GM18517 (cell line): ENCODE data around the gene CD28.
A peak's percentile ranks its signal among the peaks of the same experiment; 100 is the strongest.

Experiments
- ATAC-seq: cut with Tn5 transposase; IDR thresholded peaks from one replicate; pipeline ENCODE4 v1.9.1; 2021; ENCODE audit warnings: mild to moderate bottlenecking, moderate library complexity; ENCODE audit not compliant: unreplicated experiment

CD28 gene

DNA sequence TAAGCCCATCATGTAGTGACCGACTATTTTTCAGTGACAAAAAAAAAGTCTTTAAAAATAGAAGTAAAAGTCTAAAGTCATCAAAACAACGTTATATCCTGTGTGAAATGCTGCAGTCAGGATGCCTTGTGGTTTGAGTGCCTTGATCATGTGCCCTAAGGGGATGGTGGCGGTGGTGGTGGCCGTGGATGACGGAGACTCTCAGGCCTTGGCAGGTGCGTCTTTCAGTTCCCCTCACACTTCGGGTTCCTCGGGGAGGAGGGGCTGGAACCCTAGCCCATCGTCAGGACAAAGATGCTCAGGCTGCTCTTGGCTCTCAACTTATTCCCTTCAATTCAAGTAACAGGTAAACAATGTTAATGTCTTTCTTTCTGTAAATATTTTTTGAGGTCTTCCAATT, at the start of gene CD28:
Gene CD28 (plus strand): TSS at position 237 of the 400 bp plus-strand sequence. CDS start 58 bp downstream, at position 295.
- peak; percentile 98 for ATAC-seq

- ATAC-seq: peak; percentile 87
These were observed 46.9 kb upstream of the CD28 start for GRCh38 chr2:203659331-203660049.

GRCh38 chr2:203660465-203660864, 46.0 kb upstream of the CD28 start:
- no peak for ATAC-seq

- ATAC-seq: no peak
These were observed 45.0 kb upstream of the CD28 start for GRCh38 chr2:203661279-203661908.

DNA sequence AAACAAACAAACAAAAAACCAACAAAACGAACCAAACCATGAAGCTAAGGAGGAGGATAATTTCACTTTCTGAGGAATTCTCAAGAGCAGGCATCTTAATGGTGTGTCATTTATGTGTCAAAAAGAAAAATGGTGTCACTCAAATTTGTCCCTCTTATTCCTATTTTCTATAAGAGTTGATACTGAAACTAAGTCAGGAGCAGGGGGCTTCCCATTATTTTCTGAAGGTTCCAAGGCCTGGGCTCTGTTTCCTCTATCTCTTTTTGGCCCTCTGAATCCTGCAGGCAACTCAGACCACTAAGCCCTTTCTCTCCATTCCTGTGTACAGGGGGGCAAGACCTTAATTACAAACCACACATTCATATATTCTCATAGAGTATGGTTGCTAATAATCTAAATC, 44.0 kb upstream of the CD28 start:
- no peak for ATAC-seq

DNA sequence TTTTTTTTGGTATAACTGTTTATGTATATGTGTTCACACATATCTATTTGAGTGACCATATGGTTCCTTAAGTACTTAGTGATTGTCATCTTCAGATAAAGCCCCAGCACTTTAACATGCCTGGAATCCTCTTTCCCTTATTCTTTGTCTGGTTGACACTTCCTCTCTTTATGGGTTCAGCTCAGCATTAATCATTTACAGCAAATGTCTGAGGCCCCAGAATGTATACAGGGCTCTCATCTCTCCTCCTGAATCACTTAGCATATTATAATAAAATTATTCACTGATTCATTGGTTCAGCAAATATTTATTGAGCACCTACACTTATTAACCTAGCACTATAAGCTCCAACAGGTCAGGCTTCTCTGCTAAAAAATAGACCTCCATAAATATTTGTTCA, 43.5 kb upstream of the CD28 start:
- ATAC-seq: no peak

GRCh38 chr2:203664029-203664755, 42.2 kb upstream of the CD28 start:
- no peak for ATAC-seq

DNA sequence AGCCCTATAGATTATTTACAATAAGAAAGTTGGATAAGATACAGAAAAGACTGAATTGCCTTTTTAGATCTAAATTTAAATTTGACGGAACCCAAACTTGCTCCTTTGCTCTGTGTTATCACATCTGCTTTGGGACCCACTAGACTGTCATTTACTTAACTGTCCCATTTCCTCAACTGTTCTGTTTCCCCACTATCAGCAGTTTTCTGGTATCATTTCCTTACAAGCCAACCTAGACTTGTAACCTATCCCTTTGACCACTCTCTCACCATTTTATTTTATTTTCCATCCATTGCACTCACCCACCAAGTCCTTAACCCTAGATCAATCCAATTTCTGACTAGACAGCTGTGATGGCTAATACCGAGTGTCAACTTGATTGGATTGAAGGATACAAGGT, 38.6 kb upstream of the CD28 start:
- no peak for ATAC-seq

DNA sequence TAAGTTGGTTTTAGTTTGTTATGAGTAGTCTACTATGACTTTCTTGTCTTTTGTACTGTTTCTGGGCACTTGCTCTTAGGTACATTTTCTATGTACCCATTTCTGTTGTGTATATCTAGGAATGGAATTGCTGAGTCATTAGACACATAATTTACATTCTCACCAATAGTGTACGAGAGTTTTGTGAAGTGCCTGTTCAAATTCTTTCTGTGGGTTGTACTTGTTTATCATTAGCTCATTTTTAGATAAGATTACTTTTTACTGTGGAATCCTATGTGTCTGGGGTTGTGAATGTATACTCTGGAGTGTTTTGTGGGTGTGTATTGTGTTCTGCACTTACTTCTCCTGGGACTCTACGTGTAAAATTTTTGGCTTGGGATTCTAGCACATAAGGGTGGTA, 36.6 kb upstream of the CD28 start:
- no peak for ATAC-seq

DNA sequence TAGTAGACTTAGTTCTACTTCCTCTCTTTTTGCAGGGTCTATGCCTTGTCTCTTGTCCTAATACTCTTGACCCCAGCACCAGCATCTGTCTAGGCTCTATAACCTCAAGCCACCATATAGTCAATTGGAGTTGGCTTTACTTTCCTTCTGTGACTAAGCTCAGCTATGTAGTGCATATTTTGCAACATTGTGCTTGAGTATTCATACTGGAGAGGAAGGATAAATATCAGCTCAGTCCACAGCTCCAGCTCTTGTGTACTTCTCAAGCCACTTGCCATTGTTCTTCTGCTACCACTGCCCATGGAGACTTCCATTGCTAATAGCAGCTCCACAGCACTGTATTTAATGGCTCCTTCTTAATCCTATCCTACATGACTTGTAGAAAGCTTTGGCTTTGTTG, 35.5 kb upstream of the CD28 start:
- ATAC-seq: no peak

DNA sequence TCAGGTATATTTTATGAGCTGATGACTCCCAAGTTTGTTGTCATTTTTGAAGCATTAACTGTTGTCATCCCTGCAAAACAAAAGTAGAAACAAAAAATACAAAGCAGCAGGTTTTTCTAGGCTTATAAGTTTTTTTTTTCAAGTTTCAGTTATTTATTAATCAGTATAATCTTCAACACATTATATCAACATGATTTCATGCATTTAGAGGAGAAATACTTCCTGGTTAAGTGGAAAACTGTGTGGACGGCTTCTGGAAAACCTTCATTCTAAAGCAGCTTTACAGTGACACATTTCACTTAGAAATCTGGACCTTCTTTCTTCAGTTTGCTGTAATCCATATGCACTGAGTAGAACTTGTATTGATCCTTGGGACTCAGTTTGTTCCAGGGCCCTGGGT, 34.6 kb upstream of the CD28 start:
- no peak for ATAC-seq

DNA sequence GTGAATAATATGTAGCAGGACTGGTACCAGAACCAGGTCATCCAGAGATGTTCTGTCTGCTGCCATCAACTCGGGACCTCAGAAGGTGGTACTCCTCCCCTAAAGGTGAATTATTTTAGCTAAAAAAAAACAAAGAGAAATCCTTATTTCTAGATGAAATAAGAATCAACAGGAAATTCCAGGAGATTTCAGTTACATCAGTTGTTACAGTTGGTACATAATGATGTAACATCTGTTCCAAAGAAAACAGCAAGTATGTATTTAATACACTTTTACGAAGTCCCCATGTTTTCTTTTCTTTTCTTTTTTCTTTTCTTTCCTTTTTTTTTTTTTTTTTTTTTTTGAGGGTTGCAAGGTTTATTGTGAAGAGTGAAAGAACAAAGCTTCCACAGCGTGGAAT, 33.6 kb upstream of the CD28 start:
- no peak for ATAC-seq

DNA sequence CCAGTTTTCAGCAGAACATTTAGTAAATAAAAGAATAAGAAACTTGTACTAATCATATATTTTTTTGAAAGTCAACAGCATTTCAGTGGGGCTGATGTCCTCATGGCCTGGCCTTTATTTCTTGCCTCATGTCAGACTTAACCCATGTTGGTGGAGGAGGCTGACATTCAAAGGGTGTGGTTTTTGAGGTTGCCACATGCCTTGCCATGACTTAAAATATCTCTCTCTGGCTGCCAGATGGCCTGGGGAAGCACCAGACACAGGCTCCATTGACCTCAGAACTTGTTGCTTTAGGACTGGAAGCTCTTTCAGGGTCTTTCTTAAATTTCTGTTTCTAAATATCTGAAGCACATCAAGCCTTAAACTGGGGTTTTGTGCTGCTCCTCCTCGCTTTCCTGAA, 32.5 kb upstream of the CD28 start:
- ATAC-seq: peak; percentile 99

DNA sequence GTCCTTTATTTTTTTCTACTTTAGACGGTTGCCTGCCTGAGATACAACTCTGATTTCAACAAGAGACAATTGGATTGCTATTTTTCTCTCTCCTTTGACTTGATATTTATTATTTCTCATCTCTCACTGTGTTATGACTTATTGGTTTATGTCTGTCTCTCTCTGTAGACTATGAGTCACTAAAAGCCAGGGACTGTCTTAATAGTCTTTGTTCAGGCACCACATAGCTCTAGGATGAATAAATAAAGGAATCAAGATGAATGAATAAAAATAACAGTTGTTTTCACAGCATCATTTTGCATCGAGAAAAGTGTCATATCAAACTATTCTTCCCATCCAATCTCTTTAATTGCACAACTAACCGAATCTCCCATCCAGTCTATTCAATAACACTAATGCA, 31.4 kb upstream of the CD28 start:
- no peak for ATAC-seq

DNA sequence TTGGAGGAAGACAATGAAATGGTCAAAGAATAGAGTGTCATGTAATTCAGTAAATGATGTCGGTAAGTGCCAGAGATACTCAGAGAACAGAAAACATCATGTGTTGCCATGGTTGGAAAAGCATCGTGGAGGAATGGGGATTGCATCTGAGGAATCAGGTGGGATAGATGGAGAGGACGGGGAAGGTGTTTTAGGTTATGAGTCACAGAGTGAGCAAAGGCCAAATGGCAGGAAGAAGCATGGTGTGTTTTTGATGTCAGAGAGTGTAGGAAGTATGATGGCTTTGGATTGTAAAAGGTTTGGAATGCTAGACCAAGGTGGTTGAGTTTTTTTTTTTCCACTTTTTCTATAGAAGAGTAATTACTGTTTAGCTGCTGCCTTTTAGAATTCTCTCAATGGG, 27.5 kb upstream of the CD28 start:
- ATAC-seq: no peak

- no peak for ATAC-seq
These were observed 27.0 kb upstream of the CD28 start for GRCh38 chr2:203679401-203679800.

- no peak for ATAC-seq
These were observed 24.5 kb upstream of the CD28 start for GRCh38 chr2:203681978-203682377.

- ATAC-seq: no peak
These were observed 23.7 kb upstream of the CD28 start for GRCh38 chr2:203682688-203683130.

DNA sequence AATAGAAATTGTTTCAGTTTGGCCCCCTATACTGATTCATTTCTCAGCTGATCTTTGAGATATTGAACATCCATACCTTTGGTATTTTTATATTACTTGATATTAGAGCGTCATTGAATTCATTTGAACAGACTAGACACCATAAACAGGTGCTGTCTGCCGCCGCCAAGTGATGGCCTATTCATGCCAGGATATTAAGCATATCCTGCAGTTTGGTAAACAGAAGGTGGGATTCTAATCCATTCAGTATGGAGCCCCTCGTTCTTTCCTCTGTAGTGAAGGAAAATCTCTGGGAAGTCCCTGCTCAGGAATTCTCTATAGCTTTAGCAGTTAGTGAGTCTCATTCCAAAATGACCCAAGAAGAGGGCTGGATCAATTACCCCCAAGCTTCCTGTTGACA, 23.0 kb upstream of the CD28 start:
- ATAC-seq: no peak

GRCh38 chr2:203683932-203684556, 22.4 kb upstream of the CD28 start:
- peak; percentile 82 for ATAC-seq

GRCh38 chr2:203685081-203685621, 21.3 kb upstream of the CD28 start:
- no peak for ATAC-seq
